Measurements from ENCODE around the gene LRPPRC.

GRCh38 chr2:43897492-43897891 lies 98.3 kb downstream of the LRPPRC start:
- TF ChIP-seq EZH2phosphoT487 (IDR thresholded peaks at IDR 0.05; ENCODE audit: insufficient read depth, low read depth) (no peak), EZH2 (IDR thresholded peaks at IDR 0.05; ENCODE audit: insufficient read depth, poor library complexity, severe bottlenecking) (no peak)
